GM12801 (cell line): ENCODE results near the gene WHRN.

Experiments used
- CTCF ChIP-seq: IDR thresholded peaks from one replicate; pipeline ENCODE4 v1.5.1; 2011; ENCODE audit warnings: control low read depth; ENCODE audit not compliant: insufficient read length; ENCODE audit errors: extremely low read depth

Gene WHRN

GRCh38 chr9:114496011-114496410, 9.3 kb downstream of the WHRN start:
- TF ChIP-seq CTCF: no peak

- TF ChIP-seq CTCF: no peak
These were observed 10.3 kb downstream of the WHRN start for GRCh38 chr9:114494776-114495569.

- TF ChIP-seq CTCF: no peak
These were observed 11.6 kb downstream of the WHRN start for GRCh38 chr9:114493521-114494184.

- TF ChIP-seq CTCF: no peak
These were observed 12.3 kb downstream of the WHRN start for GRCh38 chr9:114492991-114493390.

- TF ChIP-seq CTCF: no peak
These were observed 13.8 kb downstream of the WHRN start for GRCh38 chr9:114491430-114492003.

GRCh38 chr9:114489928-114490327, 15.3 kb downstream of the WHRN start:
- no peak for TF ChIP-seq CTCF

GRCh38 chr9:114488398-114489129, 16.7 kb downstream of the WHRN start:
- no peak for TF ChIP-seq CTCF
